ENCODE measurements around the gene BCL2L12. TPM values are rescaled to one million over a fixed set of nuclear protein-coding genes. Genes with fewer than 3 reads are reported as not detected.

Gene BCL2L12
- total RNA-seq, 1 donor from 2014 or later = 17.0 TPM

- Histone ChIP-seq H3K36me3 (peaks cover 38% of the 10 kb centered on the region), H3K27ac (peak overlapping the region; percentile 89), H3K4me1 (peaks cover 23% of the 10 kb centered on the region), H3K9me3 (no peaks in the 10 kb centered on the region), H3K27me3 (ENCODE audit: low read depth) (no peaks in the 10 kb centered on the region), H3K4me3 (peak overlapping the region; percentile 99)
- peak; percentile 93 for DNase-seq
- TF ChIP-seq CTCF (IDR thresholded peaks at IDR 0.05) = peak; percentile 29
- peak; percentile 89 to 91 for ATAC-seq
- intact Hi-C loops (cut with DNase I) = no loop called here
Observed at GRCh38 chr19:49664171-49665035, 1.3 kb upstream of the BCL2L12 start.

DNA sequence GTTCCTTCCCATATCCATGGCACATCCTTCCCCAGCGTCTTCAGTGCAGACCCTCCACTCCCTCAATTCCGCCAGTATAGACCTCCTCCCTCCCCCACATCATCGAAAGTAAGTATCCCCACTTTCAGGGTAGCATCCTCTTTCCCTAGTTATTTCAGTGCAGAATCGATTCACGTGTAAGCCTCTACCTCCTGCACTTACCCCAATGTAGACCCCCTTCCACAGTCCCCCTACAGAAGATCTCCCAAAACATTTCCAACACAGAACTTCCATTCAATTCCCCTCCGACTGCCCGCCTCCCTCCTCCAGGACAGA is 740 bp upstream of the BCL2L12 start:
- no peaks in the 10 kb centered on the region for H3K9me3 ChIP-seq
- peak overlapping the region; percentile 99 for H3K4me3 ChIP-seq
- peak overlapping the region; percentile 89 for H3K27ac ChIP-seq
- TF ChIP-seq CTCF (IDR thresholded peaks at IDR 0.05) = no peak
- no peaks in the 10 kb centered on the region for H3K27me3 ChIP-seq (ENCODE audit: low read depth)
- intact Hi-C loops (cut with DNase I) = no loop called here
- peaks cover 33% of the 10 kb centered on the region for H3K36me3 ChIP-seq
- peaks cover 23% of the 10 kb centered on the region for H3K4me1 ChIP-seq
- ATAC-seq (peak in 1 of 2 donors; percentile 0), DNase-seq (no peak)

GRCh38 chr19:49666120-49666444 is 349 bp downstream of the BCL2L12 start:
- peak overlapping the region; percentile 89 for H3K27ac ChIP-seq
- no peak for TF ChIP-seq CTCF (IDR thresholded peaks at IDR 0.05)

GRCh38 chr19:49667473-49667872 is 1.7 kb downstream of the BCL2L12 start:
- no peak for ATAC-seq
- intact Hi-C loops (cut with DNase I) = no loop called here
- H3K4me1 ChIP-seq = peaks cover 31% of the 10 kb centered on the region
- no peaks in the 10 kb centered on the region for H3K27me3 ChIP-seq (ENCODE audit: low read depth)
- H3K9me3 ChIP-seq = no peaks in the 10 kb centered on the region
- DNase-seq = no peak
- TF ChIP-seq CTCF (IDR thresholded peaks at IDR 0.05) = no peak
- H3K27ac ChIP-seq = no peak overlapping the region
- H3K4me3 ChIP-seq = no peak overlapping the region
- H3K36me3 ChIP-seq = peaks cover 10% of the 10 kb centered on the region

More at GRCh38 chr19:49666120-49666444, 349 bp downstream of the BCL2L12 start:
- intact Hi-C loops (cut with DNase I) = no loop called here
- H3K36me3 ChIP-seq = peaks cover 24% of the 10 kb centered on the region
- no peaks in the 10 kb centered on the region for H3K27me3 ChIP-seq (ENCODE audit: low read depth)
- peaks cover 23% of the 10 kb centered on the region for H3K4me1 ChIP-seq
- ATAC-seq = no peak
- no peaks in the 10 kb centered on the region for H3K9me3 ChIP-seq
- peak overlapping the region; percentile 99 for H3K4me3 ChIP-seq
- DNase-seq = no peak

DNA sequence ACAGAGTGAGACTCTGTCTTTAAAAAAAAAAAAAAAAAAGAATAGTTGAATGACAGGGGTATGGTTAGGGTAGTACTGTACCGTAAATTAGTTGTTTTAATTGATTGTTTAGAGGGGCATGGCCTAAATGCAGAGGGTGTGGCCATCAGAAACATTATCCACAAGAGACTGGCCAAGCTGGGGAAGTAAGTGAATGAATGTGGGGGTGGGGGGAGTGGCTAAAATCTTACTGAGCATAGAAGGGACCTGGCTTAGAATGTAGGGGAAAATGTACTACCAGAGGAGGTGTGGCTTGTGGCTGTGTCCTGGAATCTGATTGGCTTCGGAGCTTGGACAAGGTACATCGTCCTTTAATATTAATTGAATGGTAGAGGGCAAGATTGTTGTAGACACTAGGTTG is 3.8 kb downstream of the BCL2L12 start:
- Histone ChIP-seq H3K9me3 (no peaks in the 10 kb centered on the region), H3K4me3 (no peak overlapping the region), H3K27me3 (ENCODE audit: low read depth) (no peaks in the 10 kb centered on the region), H3K36me3 (peaks cover 3% of the 10 kb centered on the region), H3K27ac (no peak overlapping the region), H3K4me1 (peaks cover 19% of the 10 kb centered on the region)
- DNase-seq (no peak), ATAC-seq (no peak)
- no peak for TF ChIP-seq CTCF (IDR thresholded peaks at IDR 0.05)
- intact Hi-C loops (cut with DNase I) = no loop called here

Measured in lower lobe of right lung (tissue), 2 donors.